CD4-positive, alpha-beta T cell (primary cell): ENCODE data around the gene IL2RA. TPM values are rescaled to one million over a fixed set of nuclear protein-coding genes. Genes with fewer than 3 reads are reported as not detected.

Source experiments
- ATAC-seq: fragments of 200-7000 bp; cut with Tn5 transposase; one replicate; pipeline ENCODE4 v1.10.0; 2022; ENCODE audit warnings: mild to moderate bottlenecking; ENCODE audit not compliant: poor library complexity
- CTCF ChIA-PET: fragments of 350-600 bp; sonication (Branson Sonifier 250); formaldehyde crosslinking; loops from one replicate; lab custom pipeline; 2021; ENCODE audit warnings: antibody characterized with exemption, inconsistent platforms; lab: Charles Lee
- POLR2A ChIA-PET: fragments of 350-600 bp; sonication (Branson Sonifier 250); formaldehyde crosslinking; loops from one replicate; lab custom pipeline; 2021; ENCODE audit warnings: antibody characterized with exemption, inconsistent platforms; lab: Charles Lee
- DNase-seq, 14 experiments: peaks; one replicate each; pipeline ENCODE4 v3.0.0-alpha.2; 2013 to 2020; ENCODE audit warnings: mixed read lengths in 2 of 14
- H3K27ac ChIP-seq, 2 donors: one replicate each; pipeline versions ENCODE4 v1.5.1 to v1.7.0; 2013; ENCODE audit warnings: low read length in 2 of 2, low read depth in 1 of 2, mild to moderate bottlenecking in 1 of 2
- H3K27me3 ChIP-seq, 2 experiments: 1 replicate in 1 of 2; 2 replicates in 1 of 2; pipeline versions ENCODE4 v1.6.1 to v1.7.0; 2013; ENCODE audit warnings: low read length in 2 of 2, control low read depth in 1 of 2, mild to moderate bottlenecking in 1 of 2, moderate library complexity in 1 of 2; ENCODE audit not compliant: insufficient read depth in 2 of 2, control insufficient read depth in 1 of 2
- H3K36me3 ChIP-seq: one replicate; pipeline ENCODE4 v1.6.1; 2013; ENCODE audit warnings: low read length, control low read depth; ENCODE audit not compliant: insufficient read depth
- H3K4me1 ChIP-seq: one replicate; pipeline ENCODE4 v1.6.1; 2013; ENCODE audit warnings: low read length, control low read depth; ENCODE audit not compliant: insufficient read depth
- H3K4me3 ChIP-seq: one replicate; pipeline ENCODE4 v1.5.1; 2013; ENCODE audit warnings: mild to moderate bottlenecking, low read length, moderate library complexity
- H3K9me3 ChIP-seq, 2 experiments: 1 replicate in 1 of 2; 2 replicates in 1 of 2; pipeline versions ENCODE4 v1.6.1 to v1.7.0; 2013; ENCODE audit warnings: low read length in 2 of 2, mild to moderate bottlenecking in 2 of 2, control low read depth in 1 of 2, moderate library complexity in 1 of 2; ENCODE audit not compliant: control insufficient read depth in 1 of 2, insufficient read depth in 1 of 2
- H3K27ac Mint-ChIP-seq: one replicate; pipeline ENCODE4 v1.8.0; 2020; ENCODE audit warnings: mixed read lengths
- H3K27me3 Mint-ChIP-seq: one replicate; pipeline ENCODE4 v1.8.0; 2021; ENCODE audit warnings: mixed read lengths
- H3K36me3 Mint-ChIP-seq: one replicate; pipeline ENCODE4 v1.8.0; 2021; ENCODE audit warnings: low read depth, mixed read lengths
- H3K4me1 Mint-ChIP-seq: one replicate; pipeline ENCODE4 v1.8.0; 2021; ENCODE audit warnings: low read depth, mixed read lengths
- H3K4me3 Mint-ChIP-seq: one replicate; pipeline ENCODE4 v1.8.0; 2020; ENCODE audit warnings: mild to moderate bottlenecking, mixed read lengths
- H3K9me3 Mint-ChIP-seq: one replicate; pipeline ENCODE4 v1.8.0; 2020; ENCODE audit warnings: mixed read lengths
- intact Hi-C, 2 experiments: fragments of 100-400 bp; cut with DNase I in 1 of 2; cut with micrococcal nuclease in 1 of 2; formaldehyde crosslinking; loops; one replicate each; pipeline versions ENCODE4 v1.15.1 to v1.9.0; 2023 to 2025; cut with DNase I, micrococcal nuclease
- total RNA-seq, 174 experiments: library from RNA in 2 of 174; stranded (reverse) in 2 of 174; gene quantifications; one replicate each; pipeline ENCODE4 v1.2.3 and lab custom pipeline; 2021 to 2026
- TF ChIP-seq, protein P1 (sequence below): fragments of 200-600 bp; IDR thresholded peaks from one replicate; pipeline ENCODE4 v1.8.0; 2022; ENCODE audit warnings: antibody characterized with exemption, mild to moderate bottlenecking

Gene IL2RA
- total RNA-seq, 2 experiments from 2014 or later, result 4.9 to 5.4 TPM

DNA sequence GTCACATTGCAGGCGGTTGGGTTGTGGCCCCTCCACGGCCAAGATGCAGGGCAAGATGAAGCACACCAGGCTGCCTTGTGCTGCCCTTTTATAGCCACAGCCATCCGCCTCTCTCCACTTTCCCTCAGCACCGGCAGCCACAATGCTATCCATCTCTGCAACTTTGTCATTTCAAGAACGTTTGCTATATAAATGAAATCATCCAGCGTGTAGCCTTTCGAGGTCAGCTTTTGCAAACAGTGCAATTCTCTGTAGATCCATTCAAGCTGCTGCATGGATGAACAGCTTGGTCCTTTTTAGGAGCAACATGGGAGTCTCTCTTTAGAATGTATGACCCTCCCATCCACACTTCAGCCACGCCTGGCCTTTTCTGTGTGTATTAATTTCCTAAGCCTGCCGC, 78.4 kb downstream of the IL2RA start:
- Mint-ChIP-seq H3K4me3 (no peak overlapping the region), H3K9me3 (no peaks in the 10 kb centered on the region), H3K27ac (no peak overlapping the region), H3K27me3 (no peaks in the 10 kb centered on the region), H3K4me1 (peaks cover 3% of the 10 kb centered on the region), H3K36me3 (no peaks in the 10 kb centered on the region)
- Histone ChIP-seq H3K4me3 (no peak overlapping the region), H3K36me3 (no peaks in the 10 kb centered on the region), H3K4me1 (no peaks in the 10 kb centered on the region), H3K27me3 (no peaks in the 10 kb centered on the region), H3K27ac (no peak overlapping the region), H3K9me3 (no peaks in the 10 kb centered on the region)
- ATAC-seq, result no peak
- TF ChIP-seq, protein P1, sequence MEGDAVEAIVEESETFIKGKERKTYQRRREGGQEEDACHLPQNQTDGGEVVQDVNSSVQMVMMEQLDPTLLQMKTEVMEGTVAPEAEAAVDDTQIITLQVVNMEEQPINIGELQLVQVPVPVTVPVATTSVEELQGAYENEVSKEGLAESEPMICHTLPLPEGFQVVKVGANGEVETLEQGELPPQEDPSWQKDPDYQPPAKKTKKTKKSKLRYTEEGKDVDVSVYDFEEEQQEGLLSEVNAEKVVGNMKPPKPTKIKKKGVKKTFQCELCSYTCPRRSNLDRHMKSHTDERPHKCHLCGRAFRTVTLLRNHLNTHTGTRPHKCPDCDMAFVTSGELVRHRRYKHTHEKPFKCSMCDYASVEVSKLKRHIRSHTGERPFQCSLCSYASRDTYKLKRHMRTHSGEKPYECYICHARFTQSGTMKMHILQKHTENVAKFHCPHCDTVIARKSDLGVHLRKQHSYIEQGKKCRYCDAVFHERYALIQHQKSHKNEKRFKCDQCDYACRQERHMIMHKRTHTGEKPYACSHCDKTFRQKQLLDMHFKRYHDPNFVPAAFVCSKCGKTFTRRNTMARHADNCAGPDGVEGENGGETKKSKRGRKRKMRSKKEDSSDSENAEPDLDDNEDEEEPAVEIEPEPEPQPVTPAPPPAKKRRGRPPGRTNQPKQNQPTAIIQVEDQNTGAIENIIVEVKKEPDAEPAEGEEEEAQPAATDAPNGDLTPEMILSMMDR, result no peak
- intact Hi-C loops, result no loop called here
- DNase-seq, result no peak
- CTCF ChIA-PET, result no interaction called here
- POLR2A ChIA-PET, result no interaction called here

DNA sequence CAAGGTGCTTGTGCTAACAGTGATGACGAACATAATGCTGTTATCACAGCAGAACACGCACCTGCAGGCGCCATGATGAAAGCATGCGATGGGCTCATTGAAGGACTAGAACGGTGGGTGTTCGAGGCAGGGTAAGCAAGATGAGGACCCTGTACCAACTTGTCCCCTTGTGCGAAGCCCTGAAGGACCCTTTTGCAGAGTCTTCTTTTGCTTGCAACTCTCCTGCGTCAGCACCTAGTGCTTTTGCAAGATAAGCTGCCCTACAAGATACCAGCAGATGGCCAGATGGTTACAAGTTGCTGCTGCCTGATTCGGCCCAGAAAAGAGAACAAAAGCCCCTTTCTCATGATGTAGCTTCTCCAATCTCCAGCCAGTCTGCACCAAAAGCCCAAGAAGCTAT, 80.6 kb downstream of the IL2RA start:
- Histone ChIP-seq H3K27ac (no peak overlapping the region), H3K27me3 (no peaks in the 10 kb centered on the region), H3K9me3 (no peaks in the 10 kb centered on the region), H3K4me1 (peaks cover 8% of the 10 kb centered on the region), H3K36me3 (no peaks in the 10 kb centered on the region), H3K4me3 (no peak overlapping the region)
- ATAC-seq (no peak), DNase-seq (no peak)
- TF ChIP-seq, protein P1, result no peak
- CTCF ChIA-PET, result interaction anchor here (0.7 to 1.7 kb wide), 2 partner anchors 68 to 105 kb away, joined by 4 read pairs; no protein-coding TSS in a partner anchor
- Mint-ChIP-seq H3K4me3 (no peak overlapping the region), H3K9me3 (no peaks in the 10 kb centered on the region), H3K27ac (no peak overlapping the region), H3K27me3 (no peaks in the 10 kb centered on the region), H3K36me3 (peaks cover 6% of the 10 kb centered on the region), H3K4me1 (peaks cover 5% of the 10 kb centered on the region)
- intact Hi-C loops, result no loop called here
- POLR2A ChIA-PET, result no interaction called here

DNA sequence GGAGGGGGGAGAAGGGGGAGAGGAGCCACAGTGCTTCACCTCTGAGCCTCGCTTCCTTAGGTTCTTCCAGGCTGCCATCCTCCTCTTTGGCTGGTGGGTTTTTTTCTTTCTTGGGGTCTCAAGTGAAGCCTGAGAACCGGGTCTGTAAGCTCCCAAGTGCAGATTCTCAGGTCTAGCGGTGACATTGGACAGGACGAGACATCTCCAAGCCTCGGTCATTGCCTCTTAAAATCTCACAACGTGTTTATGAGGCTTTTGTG, 84.0 kb downstream of the IL2RA start:
- TF ChIP-seq, protein P1, result no peak
- ChIA-PET CTCF (interaction anchor here (0.6 to 1.4 kb wide), 4 partner anchors 9 to 222 kb away, joined by 3 to 8 read pairs (median 3); no protein-coding TSS in a partner anchor), POLR2A (interaction anchor here (0.6 to 1.7 kb wide), 6 partner anchors 17 to 185 kb away, joined by 3 to 7 read pairs (median 4); no protein-coding TSS in a partner anchor)
- Mint-ChIP-seq H3K9me3 (no peaks in the 10 kb centered on the region), H3K27me3 (no peaks in the 10 kb centered on the region), H3K4me1 (peaks cover 21% of the 10 kb centered on the region), H3K4me3 (peak overlapping the region; percentile 97), H3K36me3 (peaks cover 9% of the 10 kb centered on the region), H3K27ac (peak overlapping the region; percentile 90)
- Histone ChIP-seq H3K36me3 (no peaks in the 10 kb centered on the region), H3K27me3 (no peaks in the 10 kb centered on the region), H3K4me3 (peak overlapping the region; percentile 91), H3K27ac (peak overlapping the region; percentile 36 to 55), H3K9me3 (no peaks in the 10 kb centered on the region), H3K4me1 (peaks cover 25% of the 10 kb centered on the region)
- ATAC-seq (no peak), DNase-seq (no peak)
- intact Hi-C loops, result loop anchor here in 1 of 2 experiments (5.0 kb wide), 2 partner anchors 69 to 86 kb away; partner anchors contain the start of gene FBH1
